Activated naive CD4-positive, alpha-beta T cell treated with Interleukin-2 at 50 U/mL for 16 hours (primary cell): ENCODE data around the gene CCDC112.
"Not testable (repeated sequence)": the region's sequence is repeated elsewhere in the genome, so short reads cannot be mapped to it uniquely, and the experiment has no call there.

Experiments
- DNase-seq: peaks from one replicate; pipeline ENCODE4 v3.0.0-alpha.2; 2020

The CCDC112 gene

GRCh38 chr5:115296124-115297022 lies at the start of gene CCDC112:
TSS of gene CCDC112 (minus strand) at chr5:115296654. CDS start at chr5:115296543, 111 bp downstream.
- DNase-seq = peak; percentile 70

- DNase-seq = no peak
Measured at GRCh38 chr5:115345344-115345743, 48.9 kb upstream of the CCDC112 start.

GRCh38 chr5:115343855-115344254 lies 47.4 kb upstream of the CCDC112 start:
- no peak for DNase-seq

GRCh38 chr5:115342590-115343377 lies 46.3 kb upstream of the CCDC112 start:
- DNase-seq = no peak

- DNase-seq = no peak
Measured at GRCh38 chr5:115341745-115342144, 45.3 kb upstream of the CCDC112 start.

GRCh38 chr5:115338851-115339250 lies 42.4 kb upstream of the CCDC112 start:
- DNase-seq = no peak

- DNase-seq = no peak
Measured at GRCh38 chr5:115337882-115338281, 41.4 kb upstream of the CCDC112 start.

GRCh38 chr5:115336964-115337363 lies 40.5 kb upstream of the CCDC112 start:
- no peak for DNase-seq

GRCh38 chr5:115336201-115336720 lies 39.8 kb upstream of the CCDC112 start:
- DNase-seq = no peak

- no peak for DNase-seq
Measured at GRCh38 chr5:115335301-115335700, 38.8 kb upstream of the CCDC112 start.

- DNase-seq = no peak
Measured at GRCh38 chr5:115333164-115333563, 36.7 kb upstream of the CCDC112 start.

- no peak for DNase-seq
Measured at GRCh38 chr5:115330830-115331229, 34.4 kb upstream of the CCDC112 start.

GRCh38 chr5:115329475-115329874 lies 33.0 kb upstream of the CCDC112 start:
- DNase-seq = no peak

GRCh38 chr5:115328617-115329274 lies 32.3 kb upstream of the CCDC112 start:
- DNase-seq = not testable (repeated sequence)

- no peak for DNase-seq
Measured at GRCh38 chr5:115325296-115325959, 29.0 kb upstream of the CCDC112 start.

- no peak for DNase-seq
Measured at GRCh38 chr5:115324021-115324420, 27.6 kb upstream of the CCDC112 start.

GRCh38 chr5:115322729-115323128 lies 26.3 kb upstream of the CCDC112 start:
- DNase-seq = no peak

- DNase-seq = no peak
Measured at GRCh38 chr5:115321309-115321708, 24.9 kb upstream of the CCDC112 start.

- no peak for DNase-seq
Measured at GRCh38 chr5:115320515-115320914, 24.1 kb upstream of the CCDC112 start.

GRCh38 chr5:115320006-115320405 lies 23.6 kb upstream of the CCDC112 start:
- no peak for DNase-seq

GRCh38 chr5:115319007-115319406 lies 22.6 kb upstream of the CCDC112 start:
- no peak for DNase-seq

GRCh38 chr5:115317736-115318135 lies 21.3 kb upstream of the CCDC112 start:
- no peak for DNase-seq

GRCh38 chr5:115317320-115317719 lies 20.9 kb upstream of the CCDC112 start:
- no peak for DNase-seq
